HG03565 (cell line): Measurements from ENCODE around the gene PBX3.

Source experiments
- ATAC-seq: cut with Tn5 transposase; IDR thresholded peaks from one replicate; pipeline ENCODE4 v1.9.1; 2021; ENCODE audit warnings: mild to moderate bottlenecking, moderate library complexity; ENCODE audit not compliant: unreplicated experiment

The PBX3 gene

DNA sequence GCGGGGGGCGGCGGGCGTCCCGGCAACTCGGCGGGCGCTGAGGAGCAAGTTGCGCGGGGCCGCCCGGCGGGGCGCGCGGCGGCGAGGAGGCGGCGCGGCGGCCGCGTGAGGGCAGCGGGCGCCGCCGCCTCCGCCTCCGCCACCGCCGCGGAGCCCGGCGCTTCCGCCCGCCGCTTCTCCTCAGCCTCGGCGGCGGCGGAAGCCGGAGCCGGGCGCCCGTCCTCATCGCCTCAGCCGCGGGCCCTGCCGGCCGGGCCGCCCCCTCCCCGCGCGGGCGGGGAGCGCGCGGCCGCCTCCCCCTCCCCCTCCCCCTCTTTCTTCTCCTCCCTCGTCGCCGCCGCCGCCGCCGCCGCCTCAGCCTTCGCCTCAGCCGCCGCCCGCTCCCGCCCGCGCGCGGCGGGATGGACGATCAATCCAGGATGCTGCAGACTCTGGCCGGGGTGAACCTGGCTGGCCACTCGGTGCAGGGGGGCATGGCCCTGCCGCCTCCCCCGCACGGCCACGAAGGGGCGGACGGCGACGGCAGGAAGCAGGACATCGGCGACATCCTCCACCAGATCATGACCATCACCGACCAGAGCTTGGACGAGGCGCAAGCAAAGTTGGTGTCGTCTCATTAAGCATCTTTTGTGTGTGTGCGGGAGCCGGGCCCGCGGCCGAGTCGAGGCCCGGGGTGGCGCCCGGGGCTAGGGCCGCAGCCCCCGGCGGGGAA is at the start of gene PBX3:
TSS of gene PBX3 (plus strand) at position 321 of the 712 bp plus-strand sequence.
- ATAC-seq, result peak; percentile 8

DNA sequence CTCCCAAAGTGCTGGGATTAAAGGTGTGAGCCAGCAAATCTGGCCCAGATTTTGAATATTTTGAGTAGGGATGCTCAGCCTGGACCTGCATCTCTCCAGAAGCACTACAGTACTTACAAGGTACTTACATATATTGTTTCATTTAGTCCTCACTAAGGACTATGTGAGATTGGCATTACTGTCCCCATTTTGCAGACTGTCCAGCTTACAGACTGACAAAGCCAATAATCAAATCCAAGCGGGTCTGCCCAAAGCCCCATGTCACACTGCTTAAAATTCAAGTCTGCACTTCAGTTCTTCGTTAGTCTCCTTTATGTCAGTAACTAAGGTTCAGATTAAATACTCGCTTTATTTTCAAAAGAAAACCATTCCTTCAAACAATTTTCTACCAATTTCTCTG is 47.3 kb upstream of the PBX3 start:
- no peak for ATAC-seq

DNA sequence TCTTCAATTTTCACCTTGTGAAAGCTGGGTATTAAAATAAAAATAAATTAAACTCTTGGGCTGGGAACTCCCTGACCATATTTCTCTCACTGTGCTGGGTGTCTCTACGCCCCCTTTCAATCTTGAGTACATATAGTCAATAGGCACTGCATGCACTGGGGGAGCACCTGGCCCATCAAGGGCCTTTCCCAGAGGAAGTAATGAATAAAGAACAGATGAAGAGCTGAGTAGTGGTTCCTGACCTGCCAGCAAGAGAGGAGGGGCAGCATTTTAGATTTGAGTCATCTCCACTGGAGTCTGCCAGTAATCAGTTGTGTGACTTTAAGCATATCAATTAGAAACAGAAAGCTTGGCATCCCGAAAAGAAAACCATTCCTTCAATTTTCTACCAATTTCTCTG is 46.4 kb upstream of the PBX3 start:
- ATAC-seq, result peak; percentile 69

DNA sequence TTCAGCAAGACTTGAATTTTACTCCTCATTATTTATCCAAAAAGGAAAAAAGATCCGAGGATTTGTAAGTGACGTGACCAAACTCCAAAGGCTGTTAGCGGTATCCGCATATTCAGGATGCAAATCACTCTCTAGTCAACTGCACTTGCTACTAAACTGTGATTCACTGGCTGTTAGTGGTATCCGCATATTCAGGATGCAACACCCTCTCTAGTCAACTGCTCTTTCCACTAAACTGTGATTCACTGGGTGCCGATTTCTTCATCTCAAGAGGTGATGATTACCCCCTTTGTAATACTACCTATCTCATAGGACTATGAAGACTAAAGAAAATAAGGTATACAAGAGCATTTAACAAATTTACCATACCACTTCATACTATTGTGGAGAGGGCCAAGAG is 45.8 kb upstream of the PBX3 start:
- ATAC-seq, result peak; percentile 31

DNA sequence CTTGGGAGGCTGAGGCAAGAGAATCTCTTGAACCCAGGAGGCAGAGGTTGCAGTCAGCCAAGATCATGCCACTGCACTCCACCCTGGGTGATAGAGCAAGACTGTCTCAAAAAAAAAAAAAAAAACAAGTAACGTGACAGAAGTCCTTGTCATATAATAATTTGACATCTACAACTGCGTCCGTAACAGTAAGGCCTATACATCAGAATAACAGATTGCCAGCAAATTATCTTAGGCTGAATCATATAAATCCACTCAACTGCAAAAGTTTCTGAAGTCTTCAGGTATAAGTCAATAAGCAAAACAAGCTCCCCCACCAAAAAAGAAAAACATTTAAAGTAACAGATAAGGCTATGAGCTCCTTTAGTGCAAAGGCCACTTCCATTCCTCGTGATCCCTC is 43.5 kb upstream of the PBX3 start:
- ATAC-seq, result no peak

DNA sequence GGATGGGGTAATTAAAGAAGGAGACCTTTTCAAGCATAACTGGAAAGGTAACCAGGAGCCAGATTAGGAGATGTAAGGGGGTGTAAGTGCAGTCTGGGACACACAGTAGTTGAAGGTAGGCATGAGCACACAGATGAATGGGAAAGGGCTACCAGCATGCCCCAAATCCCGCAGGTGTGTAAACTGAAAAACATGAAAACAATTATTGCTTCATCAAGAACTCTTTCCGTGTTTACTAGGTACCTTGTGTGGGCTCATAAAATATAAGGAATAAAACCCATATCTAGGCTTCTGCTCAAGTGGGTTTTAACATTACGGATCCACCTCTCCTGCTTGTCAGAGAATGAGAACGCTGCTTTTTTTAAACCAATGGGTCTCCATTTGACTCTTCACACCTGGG is 41.3 kb upstream of the PBX3 start:
- ATAC-seq, result no peak

DNA sequence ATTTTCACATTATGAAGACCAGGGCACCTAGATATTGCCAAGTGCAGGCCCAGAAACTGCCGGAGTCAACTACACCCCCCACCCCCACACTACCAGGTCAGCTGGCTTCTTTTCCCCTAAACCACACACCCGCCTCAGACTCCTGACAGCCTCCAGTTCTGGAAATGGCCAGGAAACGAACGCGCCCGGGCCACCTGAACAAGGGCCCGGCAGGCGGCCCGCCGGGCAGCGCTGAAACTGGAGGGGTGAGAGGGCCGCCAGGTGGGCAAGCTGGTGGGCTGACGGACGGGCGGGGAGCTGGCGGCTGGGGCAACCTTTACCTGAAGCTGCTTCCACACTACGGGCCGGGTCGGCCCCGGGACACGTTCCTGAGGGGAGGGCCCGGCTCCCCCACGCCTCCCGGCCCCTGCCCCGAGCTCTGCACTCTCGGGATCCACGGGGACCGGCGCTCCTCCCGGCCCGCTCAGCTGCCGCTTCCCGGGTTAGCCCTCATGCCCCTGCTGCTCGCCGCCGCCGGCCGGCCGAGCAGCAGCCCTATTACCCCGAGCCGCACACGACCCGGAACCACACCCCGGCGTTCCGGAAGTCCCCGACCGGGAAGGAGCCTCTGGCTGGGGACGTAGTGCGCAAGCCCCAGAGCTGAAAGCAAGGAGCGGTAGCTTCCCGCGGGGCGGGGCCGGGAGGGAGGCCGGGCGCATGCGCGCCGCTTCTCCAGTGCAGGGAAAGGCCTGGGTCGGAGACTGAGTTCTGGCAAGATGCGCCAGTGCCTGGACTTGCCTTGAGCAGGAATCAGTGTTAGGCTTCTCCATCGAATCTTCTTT is 40.3 kb upstream of the PBX3 start, which contains the start of gene MAPKAP1:
TSS of gene MAPKAP1 (minus strand) at position 558 of the 821 bp plus-strand sequence. CDS start 34,634 bp downstream, outside the sequence.
- ATAC-seq, result peak; percentile 72

DNA sequence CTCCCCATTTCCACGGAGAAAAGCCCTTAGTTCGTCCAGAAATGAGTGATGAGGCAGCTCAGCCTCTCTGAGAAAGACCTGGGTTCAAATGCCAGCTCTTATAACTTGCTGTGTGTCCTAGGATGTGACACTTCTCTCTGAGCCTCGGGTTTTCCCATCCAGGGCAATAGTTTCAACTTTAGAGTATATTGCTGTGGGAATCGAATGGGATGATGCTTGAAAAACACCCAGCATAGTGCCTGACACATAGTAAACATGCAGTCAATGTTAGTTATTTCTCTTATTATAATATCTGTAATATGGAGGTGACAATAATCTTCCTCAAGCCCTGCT is 39.7 kb upstream of the PBX3 start:
- peak; percentile 4 for ATAC-seq

DNA sequence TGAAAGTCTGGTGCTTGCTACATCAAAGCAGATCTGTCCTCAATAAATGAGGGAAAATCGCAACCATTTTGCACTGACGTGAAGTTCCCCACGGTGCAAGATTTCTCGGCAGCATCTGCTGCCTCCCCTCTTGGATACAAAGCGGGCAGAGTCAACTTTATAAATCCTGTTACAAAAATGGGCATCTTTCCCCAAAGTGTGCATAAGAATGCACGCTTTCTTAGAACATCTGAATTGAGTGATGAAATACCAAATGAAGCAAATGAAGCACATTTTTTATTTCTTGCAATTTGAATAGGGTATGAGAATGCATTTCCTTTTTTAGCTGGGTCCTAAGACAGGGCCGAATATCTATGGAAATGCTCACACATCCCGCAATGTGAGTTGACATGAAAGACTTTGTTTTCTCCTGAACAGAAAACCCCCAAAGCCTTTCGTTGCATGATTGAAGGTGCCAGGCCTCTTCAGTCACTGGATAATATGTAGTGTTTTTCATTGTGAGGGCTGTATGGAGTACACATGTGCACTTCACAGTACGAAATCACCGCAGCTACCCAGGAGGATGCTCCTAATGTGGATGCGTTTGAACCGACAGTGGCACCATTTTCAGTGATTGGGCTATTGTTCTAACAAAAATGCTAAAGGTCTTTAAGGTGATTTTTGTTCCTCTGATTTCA is 20.6 kb upstream of the PBX3 start:
- no peak for ATAC-seq

DNA sequence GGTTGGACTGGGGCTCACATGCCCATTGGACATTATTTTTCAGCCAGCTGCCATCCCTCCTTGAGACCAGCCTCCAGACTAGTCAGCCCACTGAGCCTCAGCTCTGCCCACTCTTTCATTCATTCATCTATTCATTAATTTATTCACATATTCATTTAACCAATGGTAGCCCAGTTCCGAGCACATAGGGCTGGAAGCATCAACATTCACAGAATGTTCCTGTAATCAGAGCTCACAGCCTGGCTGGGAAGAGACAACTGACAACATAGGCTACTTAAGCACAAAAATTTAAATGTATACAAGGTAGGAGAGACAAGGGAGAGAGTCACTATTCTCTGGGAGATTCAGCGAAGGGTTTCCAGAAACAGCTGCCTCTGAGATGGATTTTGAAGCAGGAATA is 17.0 kb upstream of the PBX3 start:
- ATAC-seq, result no peak

DNA sequence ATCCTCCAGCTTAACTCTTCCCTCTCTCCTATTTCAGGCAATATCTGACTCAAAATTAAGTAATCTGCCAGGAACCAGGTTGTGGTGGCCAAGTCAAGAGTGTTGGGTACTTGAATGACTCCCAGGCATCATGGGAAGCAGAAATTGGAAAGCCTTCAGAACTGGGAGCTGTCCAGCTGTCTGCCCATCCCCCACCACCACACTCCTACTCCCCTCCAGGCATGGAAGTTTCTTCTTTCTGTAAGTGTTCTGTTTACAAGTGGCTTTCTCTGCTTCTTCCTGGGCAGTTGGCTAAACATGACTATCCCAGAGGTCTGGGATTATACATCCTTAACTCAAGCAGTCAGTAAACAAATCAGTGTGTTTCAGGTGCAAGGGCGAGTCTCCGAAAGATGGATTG is 14.6 kb upstream of the PBX3 start:
- no peak for ATAC-seq

DNA sequence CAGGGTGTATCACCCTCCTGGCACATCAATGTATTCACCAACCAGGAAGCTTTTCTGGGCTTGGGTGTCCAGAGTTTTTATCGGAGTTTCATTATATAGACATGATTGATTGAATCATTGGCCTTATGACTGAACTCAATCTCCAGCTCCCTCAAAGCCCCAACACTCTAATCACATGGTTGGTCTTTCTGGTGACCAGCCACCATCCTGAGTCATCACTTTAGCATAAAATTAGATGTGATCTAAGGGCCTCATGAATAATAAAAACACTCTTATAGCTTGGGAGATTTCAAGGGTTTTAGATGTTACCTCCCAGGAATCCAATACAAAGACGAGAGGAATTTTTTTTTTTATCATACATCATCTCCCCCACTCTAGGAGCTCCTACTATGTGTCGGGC is 7.7 kb upstream of the PBX3 start:
- ATAC-seq, result no peak

DNA sequence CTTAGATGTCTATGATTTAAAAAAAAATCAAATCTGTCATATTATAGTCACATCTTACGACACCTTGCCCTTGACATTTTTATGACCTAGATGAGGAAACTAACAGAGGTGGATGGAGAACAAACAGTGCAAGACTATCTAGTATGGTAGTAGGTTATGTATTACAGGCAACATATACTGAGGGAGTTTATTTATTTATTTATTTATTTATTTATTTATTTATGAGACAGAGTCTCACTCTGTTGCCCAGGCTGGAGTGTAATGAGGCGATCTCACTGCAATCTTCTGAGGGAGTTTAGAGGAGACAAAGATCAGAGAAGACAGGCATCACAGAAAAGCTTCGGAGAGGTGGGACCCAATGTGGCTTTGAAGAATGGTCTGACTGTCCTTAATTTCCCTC is 4.5 kb upstream of the PBX3 start:
- ATAC-seq, result no peak

DNA sequence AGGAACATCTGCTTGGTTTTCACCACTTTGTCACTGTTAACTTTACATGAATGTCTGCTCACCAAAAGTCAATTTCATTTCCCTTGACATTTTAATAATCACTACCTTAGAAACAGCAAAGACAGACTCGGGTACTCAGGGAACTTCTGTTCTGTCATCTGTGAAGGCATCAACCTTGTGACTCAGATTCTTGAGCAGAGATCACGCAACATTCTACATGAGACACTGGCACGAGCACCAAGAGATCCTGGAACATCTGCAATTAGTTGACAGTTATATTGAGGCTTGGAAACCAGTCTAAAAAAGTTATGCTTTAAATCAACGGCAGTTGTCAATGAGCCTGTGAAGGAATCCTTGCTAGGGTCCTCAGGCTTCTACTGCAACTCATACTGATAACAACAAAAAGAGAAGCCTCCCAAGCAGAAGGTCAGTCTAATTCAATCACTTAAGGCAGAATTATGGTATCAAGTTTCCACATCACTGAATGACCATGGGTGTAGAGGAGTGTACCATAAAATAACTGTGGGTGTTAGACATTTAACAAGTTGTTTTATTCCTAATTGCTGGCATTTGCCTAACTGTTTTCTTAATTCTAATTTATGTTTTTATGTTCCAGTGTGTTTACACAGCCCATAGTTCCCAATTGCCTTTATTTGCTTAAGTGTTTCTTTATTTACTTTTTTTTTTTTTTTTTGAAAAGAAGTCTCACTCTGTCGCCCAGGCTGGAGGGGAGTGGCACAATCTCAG is 3.3 kb upstream of the PBX3 start:
- no peak for ATAC-seq

DNA sequence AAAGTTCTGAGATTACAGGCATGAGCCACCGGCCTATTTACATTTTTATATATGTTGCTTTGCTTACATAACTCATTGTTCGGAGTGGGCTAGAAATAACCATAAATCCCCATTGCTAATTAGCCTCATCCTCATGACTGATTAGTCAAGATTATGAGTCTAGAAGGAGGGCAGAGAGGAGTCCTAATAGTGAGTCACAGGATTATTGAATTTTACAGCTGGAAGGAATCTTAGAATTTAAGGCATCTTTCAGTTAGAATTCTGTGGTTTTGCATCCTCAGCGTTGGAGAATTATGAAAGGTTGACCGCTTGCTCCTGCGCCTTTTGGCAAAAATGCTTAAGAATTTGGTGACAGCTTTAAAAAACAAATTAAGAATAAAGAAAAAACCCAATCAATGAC is 2.6 kb upstream of the PBX3 start:
- ATAC-seq, result no peak

DNA sequence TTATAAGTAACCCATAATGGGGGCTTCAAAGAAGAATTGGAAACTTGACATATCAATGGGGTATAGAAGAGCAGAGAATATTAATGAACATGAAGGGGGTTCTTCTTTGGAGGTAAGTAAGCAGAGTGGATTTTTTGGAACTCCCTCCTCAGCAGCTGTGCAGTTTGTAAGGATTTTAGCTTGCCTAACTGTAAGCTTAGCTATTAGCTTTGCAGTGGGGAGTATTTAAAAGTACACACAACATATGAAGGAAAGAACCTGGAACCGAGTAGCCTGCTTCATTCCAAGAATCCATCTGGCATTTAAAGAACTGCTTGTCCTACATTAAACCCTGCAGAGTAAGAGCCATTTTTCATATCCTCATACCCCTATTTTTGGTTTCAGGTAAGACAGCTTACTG is 2.2 kb upstream of the PBX3 start:
- ATAC-seq, result no peak

DNA sequence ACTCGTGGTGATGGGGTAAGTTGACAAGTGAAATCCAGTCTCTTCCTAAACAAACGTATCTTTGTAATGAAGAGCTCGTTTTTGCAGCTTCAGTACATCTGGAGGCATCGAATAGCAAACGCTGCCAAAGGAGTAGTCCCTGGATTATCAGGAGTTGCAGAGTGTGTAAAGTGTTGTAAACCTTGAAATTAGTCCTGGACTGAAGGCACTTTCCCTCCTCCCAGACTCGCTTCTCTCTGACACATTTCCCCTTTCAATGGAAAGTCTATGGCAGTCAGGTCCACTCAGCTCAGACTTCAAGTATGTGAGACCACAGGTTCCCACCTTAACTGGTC is 1.5 kb upstream of the PBX3 start:
- ATAC-seq, result no peak

DNA sequence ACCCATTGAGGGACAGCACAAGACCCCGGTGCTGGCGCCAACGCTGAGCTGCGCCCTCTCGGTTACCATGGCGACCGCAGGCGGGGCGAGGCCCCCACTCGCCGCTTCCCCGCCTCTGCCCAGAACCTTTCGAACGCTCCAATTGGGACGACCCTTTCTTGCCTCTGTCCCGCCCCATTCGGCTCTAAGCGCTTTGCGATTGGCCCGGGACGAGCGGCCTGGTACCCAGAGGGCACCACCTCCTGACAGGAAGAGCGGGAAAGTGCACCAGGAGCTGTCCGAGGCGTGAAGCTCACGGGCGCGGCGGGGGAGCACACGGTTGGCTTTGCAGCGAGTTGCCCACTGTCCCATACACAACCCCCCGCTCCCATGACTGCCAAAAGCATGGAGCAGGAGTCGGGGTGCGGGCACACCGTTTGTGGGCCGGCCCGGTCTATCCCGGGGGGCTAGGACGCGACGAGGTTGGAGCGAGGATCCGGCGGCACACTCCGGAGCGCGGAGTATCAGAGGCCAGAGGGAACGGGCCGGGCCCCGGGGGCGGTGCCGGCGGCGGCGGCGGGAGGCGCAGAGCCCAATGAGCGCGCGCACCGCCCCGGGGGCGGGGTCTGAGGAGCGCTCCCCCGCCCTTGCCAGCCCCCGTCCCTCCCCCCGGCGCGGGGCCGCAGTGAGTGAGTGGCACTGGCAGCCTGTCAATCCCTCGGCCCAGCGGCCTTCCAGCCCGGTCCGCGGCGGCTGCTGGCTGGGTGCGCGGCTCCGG is 978 bp upstream of the PBX3 start:
- peak; percentile 50 for ATAC-seq

DNA sequence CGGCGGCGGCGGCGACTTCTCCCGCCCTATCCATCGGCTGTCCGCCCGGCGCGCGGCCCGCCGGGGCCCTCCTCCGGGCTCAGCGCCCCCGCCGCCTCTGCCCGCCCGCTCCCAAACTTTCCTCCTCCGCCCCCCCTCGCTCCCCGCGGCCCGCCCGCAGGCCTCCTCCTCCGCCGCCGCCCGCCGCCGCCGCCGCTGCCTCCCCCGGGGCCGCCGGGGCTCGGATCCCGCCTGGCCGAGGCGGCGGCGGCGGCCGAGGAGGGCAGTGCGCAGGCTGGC is 460 bp upstream of the PBX3 start:
- ATAC-seq, result no peak

DNA sequence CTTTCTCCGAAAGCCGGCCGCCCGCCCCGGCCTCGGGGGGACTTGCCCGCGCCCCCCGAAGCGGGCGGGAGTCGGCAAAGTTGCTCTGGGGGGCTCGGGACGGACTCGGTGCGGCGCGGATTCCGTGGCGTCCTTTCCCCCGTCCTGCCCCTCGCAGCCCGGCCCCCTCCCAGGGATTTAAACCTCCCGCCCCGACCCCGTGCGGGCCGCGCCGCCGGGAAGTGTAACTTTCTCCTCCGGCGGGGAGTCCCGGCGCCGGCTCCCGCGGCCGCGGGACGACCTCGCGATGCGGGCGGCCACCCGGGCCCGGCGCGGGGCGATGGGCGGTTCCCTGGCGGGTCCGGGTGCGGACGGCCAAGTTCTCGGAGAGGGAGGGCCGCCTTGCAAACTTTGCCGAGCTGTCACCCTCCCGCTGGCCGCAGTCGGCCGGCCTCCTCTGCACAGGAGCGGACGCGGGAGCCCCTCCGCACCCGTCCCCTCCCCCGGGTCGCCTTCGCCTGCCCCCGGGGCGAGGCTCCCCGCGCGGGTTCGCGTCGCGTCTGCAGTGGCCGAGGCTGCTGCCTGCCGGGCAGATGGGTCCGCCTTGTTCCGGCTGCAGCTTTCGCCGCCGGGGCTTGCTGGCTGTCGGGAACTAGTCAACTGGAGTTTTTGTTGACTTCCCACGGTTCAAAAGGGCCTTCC is 732 bp downstream of the PBX3 start:
- ATAC-seq, result no peak
